NCI-H526 (cell line): ENCODE data around the gene TMPRSS11D.

Source experiments
- DNase-seq, 2 experiments: peaks; one replicate each; lab custom pipeline; 2025; lab: John Stamatoyannopoulos, UW

The TMPRSS11D gene

DNA sequence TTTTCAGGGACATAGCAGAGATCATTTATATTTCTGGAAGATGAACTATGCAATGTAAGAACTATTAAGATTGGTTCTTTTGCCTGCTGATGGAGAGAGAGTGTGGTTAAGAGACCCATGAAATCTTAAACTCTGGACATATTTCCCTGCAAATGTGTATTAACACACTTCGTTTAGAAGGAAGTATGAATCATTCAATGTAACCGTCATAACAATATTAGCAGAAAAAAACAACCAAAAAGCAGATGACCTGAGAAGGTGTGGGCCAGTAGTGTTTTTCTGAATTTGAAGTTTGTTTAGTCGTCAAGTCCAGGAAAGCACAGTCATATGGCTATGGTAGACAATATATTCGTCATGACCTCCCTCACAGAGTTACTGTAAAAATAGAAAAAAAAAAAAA is 2.5 kb upstream of the TMPRSS11D start:
- no peak for DNase-seq

DNA sequence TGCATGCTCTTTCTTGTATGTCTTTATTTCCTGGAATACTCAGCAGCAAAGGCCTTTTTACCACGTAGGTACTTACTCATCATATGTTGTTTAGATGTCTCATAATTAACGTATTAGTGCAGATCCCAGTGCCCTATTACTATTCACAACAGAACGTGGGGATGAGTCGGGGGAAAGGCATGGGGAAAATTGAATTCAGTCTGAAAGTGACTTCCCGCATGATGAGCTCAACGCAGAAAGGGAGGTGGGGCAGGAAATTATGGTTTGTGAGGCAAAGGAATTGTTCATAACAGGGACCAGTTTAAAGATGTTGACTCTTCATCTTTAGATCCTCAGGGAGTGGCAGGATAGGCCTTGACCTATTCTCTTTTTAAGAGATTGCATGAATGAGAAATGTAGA is 2.0 kb upstream of the TMPRSS11D start:
- DNase-seq = no peak

DNA sequence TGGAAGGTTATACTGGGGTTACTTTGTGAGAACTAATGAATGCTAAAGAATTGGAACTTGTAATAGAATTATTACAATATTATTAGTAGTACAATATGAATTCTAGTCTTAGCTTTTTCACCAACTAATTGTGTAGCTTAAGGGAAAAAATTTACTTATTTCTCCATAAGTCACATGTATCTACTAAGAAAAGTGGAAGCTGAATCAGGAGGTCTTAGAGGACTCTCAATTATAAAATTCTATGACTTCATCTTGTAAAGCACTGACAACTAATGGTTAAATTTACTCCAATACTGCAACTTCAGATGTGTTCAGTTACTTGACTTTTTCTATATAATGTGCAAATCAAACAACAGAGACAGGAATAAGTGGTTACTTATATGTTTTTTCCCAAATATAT is 899 bp upstream of the TMPRSS11D start:
- DNase-seq = no peak

- no peak for DNase-seq
These were observed 344 bp downstream of the TMPRSS11D start for GRCh38 chr4:67883458-67883857.

DNA sequence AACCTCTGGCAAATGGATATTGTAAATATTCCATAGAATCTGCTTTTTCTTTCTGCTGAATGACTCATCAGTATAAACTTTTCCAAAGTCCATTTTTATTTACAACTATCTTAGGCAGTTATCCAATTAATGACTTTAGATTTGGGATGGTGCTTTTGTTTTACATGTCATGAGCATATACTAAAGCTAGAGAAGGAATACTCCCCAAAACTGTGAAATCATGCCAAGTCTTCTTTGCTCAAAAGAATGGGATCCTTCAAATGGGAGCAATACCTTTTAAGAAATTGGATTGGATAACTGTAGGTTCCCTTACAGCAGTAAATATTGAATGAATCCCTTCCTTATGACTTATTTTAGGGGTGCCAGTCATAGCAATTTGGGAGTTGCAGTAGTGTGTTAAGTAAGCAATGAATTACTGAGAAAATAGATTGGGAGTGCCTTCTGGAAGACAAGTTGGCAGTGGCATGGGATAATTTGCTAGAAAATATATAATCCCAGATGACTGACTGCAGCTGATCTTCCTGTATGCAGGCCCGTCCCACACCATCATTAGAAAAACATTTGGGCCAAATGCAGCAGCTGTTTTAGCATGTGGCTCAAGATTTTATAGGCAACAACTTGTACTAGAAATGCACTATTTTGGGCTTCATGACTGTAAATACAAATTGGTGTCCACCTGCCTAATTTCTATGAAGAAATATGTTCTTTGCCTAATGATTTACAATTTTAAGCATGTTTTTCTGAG is 2.8 kb downstream of the TMPRSS11D start:
- no peak for DNase-seq

- DNase-seq = no peak
These were observed 4.3 kb downstream of the TMPRSS11D start for GRCh38 chr4:67879486-67879885.

DNA sequence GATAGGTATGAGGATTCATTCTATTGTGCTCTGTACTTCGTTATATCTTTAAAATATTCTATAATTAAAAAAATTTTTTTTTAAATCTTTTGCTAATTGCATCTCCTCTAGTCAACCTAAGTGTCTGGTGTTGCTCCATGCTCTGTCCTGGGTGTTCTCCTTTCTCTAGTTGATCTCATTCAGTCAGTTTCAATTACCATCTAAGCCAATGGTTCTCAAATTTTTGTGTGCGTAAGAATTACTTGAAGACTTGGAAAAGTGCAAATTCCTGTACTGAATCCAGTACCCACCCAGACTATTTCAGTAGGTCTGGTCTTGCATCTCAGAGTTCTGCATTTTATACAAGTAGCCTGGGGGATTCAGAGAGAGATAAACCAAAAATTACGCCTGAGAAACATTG is 6.7 kb downstream of the TMPRSS11D start:
- no peak for DNase-seq

DNA sequence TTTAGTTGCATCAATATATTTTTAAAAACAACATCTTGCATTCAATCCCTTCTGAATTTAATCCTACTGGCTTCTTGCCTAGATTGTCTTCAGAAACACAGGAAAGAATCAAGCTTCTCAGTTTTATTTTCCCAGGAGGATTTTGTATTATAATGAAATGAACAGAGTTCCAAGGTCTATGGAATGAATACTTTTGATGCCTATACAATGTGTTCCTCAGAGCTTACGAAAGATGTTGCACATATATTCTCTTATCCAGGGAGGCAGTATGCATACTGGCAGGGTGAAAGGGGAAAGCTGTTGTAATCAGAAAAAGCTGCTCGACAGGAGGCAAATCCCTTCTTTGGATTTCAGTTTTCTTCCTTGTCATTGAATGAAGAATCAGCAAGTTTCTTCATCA is 8.8 kb downstream of the TMPRSS11D start:
- DNase-seq = no peak

DNA sequence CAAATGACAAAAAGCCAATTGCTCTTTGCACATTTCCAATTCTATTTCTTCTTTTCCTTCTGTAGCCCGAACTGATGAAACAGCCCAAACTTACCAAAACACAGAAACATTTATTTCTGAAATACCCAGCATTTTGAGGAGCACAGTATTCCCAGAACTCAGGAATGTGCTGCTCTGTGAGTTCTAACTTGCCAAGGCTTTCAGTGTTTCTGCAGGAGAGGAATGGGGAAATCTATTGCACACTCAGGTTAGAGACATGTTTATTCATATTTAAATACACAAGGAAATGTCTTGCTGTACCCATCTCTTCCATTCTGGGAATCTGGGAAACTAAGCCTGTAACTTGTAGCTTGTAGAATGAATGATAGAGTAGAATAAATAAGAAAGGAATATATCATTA is 10.7 kb downstream of the TMPRSS11D start:
- DNase-seq = no peak

DNA sequence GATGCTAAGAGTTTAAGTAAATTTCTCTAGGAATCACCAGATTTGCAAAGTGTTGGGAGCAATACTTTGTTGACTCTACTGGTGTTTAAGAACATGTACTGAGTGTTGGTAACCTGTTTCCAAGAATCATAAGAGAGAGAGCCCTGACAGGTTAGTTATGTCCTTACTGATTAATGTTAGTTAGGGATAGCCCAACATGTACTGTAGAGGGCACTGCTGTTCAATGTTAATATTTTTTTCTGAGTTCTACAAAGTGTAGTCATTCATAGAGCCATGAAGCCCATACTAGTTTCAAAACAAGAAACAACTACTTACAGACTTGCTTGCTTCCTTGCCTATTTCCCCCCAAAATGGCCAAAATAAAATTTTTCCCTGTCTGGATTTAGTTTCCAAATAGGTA is 11.9 kb downstream of the TMPRSS11D start:
- peak in 1 of 2 experiments; percentile 50 for DNase-seq

DNA sequence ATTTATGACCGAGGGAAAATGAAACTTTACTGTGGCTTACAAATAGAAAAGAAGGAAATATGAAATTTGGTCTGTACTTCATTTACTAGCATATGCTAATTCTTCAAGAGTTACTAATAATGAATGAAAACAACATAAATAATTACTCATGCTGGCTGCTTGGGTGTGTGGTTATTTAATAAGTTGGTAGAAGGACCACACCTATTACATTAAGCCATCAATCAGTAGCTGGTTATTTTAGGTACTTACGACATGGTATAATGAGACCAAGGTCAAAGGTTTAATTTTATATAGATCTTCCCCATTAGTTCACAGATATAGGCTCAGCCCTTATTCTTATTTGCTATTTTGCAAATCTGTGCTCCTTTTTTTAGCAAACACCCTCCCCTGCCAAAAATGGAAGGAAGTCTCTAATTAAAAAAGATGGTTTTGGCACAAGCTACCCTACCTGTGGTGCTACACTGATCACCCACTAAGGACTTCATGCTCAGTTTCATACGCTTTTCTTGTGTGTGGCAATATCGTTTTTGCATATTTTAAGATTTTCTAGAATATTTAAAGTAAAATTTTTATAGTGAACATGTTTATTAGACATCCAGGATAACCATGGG is 14.1 kb downstream of the TMPRSS11D start:
- no peak for DNase-seq

GRCh38 chr4:67861513-67861912 is 22.3 kb downstream of the TMPRSS11D start:
- DNase-seq = no peak

DNA sequence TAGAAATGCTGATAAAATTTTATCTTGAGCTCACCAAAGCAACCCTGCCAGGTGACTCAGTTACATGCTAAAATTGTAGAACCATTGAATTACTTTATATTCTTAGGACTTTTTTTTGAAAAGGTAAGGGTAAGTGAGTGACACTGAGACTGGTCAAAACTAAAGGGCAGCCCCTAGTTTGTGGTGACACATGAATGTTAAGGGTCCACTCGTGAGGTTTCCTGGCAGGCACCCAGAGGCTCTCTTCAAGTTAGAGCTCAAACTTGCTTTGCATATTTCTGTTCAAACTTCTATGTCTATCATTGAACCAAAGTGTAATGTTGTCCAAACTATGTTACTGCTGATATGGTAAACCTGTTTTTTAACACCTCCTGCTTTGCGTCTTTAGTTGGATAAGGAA is 30.5 kb downstream of the TMPRSS11D start:
- no peak for DNase-seq

- DNase-seq = no peak
These were observed 62.9 kb downstream of the TMPRSS11D start for GRCh38 chr4:67820903-67821302.

DNA sequence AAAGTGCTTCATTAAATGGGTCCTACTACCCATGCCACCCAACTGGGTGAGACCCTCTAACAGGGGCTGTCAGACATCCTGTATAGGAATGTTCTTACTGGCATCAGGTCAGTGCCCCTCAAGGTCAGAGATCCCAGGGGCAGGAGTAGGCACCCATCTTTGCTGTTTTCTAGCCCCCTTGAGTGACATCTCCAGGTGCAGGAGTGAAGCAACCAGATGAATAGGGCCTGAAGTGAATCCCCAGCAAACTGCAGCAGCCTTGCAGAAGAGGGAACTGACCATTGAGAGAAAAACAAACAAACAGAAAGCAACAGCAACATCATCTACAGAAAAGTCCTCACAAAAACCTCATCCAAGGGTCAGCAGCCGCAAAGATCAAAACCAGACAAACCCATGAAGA is 73.8 kb downstream of the TMPRSS11D start:
- DNase-seq = no peak

DNA sequence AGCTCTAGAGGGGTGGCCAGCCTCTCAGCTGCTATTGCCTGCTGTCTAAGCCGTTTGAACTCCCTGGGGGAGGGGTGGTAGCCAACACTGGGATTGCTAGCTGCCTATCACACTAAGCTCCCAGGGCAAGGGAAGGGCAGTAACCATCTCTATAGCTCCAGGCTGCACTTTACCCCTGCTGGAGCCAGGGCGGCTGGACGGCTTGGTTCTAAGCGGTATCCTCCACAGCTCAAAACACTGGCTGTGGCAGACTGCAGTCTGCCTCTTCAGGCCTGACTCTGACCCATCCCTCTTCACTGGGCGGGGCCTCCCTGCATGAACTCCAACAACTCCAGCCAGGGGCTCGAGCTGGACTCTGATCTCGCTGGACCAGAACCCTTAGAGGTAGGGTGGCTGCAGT is 74.3 kb downstream of the TMPRSS11D start:
- DNase-seq = peak in 1 of 2 experiments; percentile 25

GRCh38 chr4:67796810-67797209 is 87.0 kb downstream of the TMPRSS11D start:
- DNase-seq = no peak

DNA sequence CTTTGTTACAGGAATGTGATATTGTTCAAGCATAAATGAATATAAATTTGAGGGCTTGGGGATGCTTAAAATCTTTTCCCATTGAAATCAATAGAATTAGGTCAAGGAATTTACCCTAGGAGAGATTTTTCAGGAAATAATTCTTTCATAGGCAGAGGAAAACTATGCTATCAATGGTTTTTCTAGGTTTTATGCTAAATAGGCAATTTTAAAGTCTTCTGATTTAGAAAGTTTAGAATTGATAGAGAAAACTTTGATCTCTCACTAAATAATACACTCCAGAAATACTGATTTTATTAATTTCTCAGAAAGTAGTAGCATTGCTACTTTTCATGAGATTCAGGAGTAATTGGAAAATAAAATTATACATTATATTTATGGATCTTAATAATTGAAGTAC is 93.1 kb downstream of the TMPRSS11D start:
- DNase-seq = no peak

DNA sequence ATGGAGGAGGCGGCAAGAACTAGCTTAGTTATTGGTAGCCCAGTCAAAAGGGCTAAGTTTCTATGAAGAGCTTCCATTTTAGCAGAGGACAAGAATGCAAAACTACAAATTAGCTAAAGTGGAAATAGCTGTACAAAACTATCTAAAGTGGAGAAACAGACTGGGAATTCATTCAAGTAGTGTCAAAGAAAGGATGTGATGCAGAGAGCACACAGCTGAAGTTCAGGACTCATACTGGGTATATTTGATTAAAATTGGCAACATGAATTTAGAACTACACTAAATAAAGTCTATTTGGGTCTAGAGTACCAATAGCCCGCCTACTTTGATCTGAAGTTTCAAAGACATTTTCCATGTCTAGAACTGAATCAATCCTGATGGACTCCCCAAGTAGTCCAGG is 96.5 kb downstream of the TMPRSS11D start:
- no peak for DNase-seq

GRCh38 chr4:67785528-67785927 is 98.3 kb downstream of the TMPRSS11D start:
- no peak for DNase-seq

DNA sequence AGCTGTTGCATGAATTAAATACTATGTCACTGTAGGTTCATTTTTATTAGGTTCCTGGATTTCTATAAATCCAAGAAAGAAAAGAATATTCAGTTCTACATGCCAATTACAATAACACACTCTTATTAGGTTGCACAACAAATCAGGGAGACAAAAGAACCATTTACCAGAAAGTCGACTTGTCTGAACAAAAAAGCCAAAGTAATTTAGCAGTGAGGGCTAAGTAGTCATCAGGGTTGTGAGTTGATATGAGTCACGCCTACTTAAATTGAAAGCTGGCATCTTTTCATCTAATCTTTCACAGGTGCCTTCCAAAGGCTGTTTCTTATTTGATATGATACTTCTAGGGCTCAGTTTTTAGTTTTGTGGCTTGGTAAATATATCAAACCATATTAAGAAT is 104.2 kb downstream of the TMPRSS11D start:
- no peak for DNase-seq

- no peak for DNase-seq
These were observed 107.1 kb downstream of the TMPRSS11D start for GRCh38 chr4:67776746-67777145.
